KOPT-K1 (cell line): ENCODE results near the gene USP11.
"Not testable (repeated sequence)": the region's sequence is repeated elsewhere in the genome, so short reads cannot be mapped to it uniquely, and the experiment has no call there.

ENCODE experiments used
- H3K27ac ChIP-seq: fragments of 200-600 bp; sonication (generic); 2 replicates; pipeline ENCODE4 v1.5.1; 2016; ENCODE audit warnings: antibody characterized with exemption, mild to moderate bottlenecking, low read depth, low read length; ENCODE audit not compliant: poor library complexity, severe bottlenecking
- H3K36me3 ChIP-seq: fragments of 200-600 bp; sonication (generic); 2 replicates; pipeline ENCODE4 v1.5.1; 2017; ENCODE audit warnings: antibody characterized with exemption, mild to moderate bottlenecking, low read length, moderate library complexity; ENCODE audit not compliant: insufficient read depth
- H3K9me3 ChIP-seq: fragments of 200-600 bp; sonication (generic); 2 replicates; pipeline ENCODE4 v1.5.1; 2017; ENCODE audit warnings: antibody characterized with exemption, low read length, mild to moderate bottlenecking; ENCODE audit not compliant: insufficient read depth, poor library complexity, severe bottlenecking

The USP11 gene

GRCh38 chrX:47241201-47242011 is 8.6 kb downstream of the USP11 start:
- Histone ChIP-seq H3K27ac (no peak overlapping the region), H3K36me3 (peaks cover 75% of the 10 kb centered on the region), H3K9me3 (no peaks in the 10 kb centered on the region)

DNA sequence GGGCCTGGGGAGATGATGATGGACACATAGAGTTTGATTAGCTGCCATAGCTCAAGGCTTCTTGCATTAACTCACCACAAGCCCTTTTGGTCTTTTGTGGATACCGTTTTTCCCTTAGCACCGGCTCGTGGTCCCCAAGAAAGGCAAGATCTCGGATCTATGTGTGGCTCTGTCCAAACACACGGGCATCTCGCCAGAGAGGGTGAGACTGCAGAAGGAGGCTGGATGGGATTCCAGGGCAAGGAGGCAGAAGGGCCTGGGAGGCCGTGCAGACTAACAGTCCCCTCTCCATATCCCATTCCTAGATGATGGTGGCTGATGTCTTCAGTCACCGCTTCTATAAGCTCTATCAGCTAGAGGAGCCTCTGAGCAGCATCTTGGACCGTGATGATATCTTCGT is 9.5 kb downstream of the USP11 start:
- Histone ChIP-seq H3K9me3 (no peaks in the 10 kb centered on the region), H3K27ac (no peak overlapping the region), H3K36me3 (peaks cover 83% of the 10 kb centered on the region)

GRCh38 chrX:47243351-47243750 is 10.5 kb downstream of the USP11 start:
- no peak overlapping the region for H3K27ac ChIP-seq
- H3K36me3 ChIP-seq = peaks cover 92% of the 10 kb centered on the region
- no peaks in the 10 kb centered on the region for H3K9me3 ChIP-seq

- H3K9me3 ChIP-seq = no peaks in the 10 kb centered on the region
- no peak overlapping the region for H3K27ac ChIP-seq
- H3K36me3 ChIP-seq = peaks cover 94% of the 10 kb centered on the region
These were observed 11.9 kb downstream of the USP11 start for GRCh38 chrX:47244676-47245075.

- H3K36me3 ChIP-seq = peaks cover 89% of the 10 kb centered on the region
- no peak overlapping the region for H3K27ac ChIP-seq
- H3K9me3 ChIP-seq = no peaks in the 10 kb centered on the region
These were observed 12.3 kb downstream of the USP11 start for GRCh38 chrX:47245156-47245555.

DNA sequence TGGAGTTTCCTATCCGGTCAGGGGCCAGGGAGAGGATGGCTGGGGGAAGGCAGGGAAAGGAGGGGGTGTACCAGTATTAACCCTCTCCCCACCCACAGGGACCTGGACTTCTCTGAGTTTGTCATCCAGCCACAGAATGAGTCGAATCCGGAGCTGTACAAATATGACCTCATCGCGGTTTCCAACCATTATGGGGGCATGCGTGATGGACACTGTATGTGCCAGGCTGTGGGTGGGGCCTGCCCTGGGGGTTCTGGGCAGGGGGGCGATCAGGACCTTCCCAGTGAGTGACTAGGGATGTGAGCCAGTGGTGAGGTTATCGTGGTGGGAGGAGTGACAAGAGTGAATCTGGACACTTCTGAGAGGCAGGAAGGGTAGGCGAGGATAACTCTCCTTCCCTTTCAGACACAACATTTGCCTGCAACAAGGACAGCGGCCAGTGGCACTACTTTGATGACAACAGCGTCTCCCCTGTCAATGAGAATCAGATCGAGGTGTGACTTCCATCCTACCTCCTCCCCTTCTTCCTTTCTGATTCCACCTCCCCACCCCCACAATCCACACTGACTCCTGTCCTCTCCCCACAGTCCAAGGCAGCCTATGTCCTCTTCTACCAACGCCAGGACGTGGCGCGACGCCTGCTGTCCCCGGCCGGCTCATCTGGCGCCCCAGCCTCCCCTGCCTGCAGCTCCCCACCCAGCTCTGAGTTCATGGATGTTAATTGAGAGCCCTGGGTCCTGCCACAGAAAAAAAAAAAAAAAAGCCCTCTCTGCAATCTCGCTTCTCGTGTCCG is 14.6 kb downstream of the USP11 start:
- H3K9me3 ChIP-seq = no peaks in the 10 kb centered on the region
- peaks cover 67% of the 10 kb centered on the region for H3K36me3 ChIP-seq

GRCh38 chrX:47247999-47248320 is 15.2 kb downstream of the USP11 start:
- H3K36me3 ChIP-seq = peaks cover 62% of the 10 kb centered on the region
- H3K9me3 ChIP-seq = no peaks in the 10 kb centered on the region
- H3K27ac ChIP-seq = no peak overlapping the region

More for the DNA sequence above, 14.6 kb downstream of the USP11 start:
- H3K27ac ChIP-seq = no peak overlapping the region

DNA sequence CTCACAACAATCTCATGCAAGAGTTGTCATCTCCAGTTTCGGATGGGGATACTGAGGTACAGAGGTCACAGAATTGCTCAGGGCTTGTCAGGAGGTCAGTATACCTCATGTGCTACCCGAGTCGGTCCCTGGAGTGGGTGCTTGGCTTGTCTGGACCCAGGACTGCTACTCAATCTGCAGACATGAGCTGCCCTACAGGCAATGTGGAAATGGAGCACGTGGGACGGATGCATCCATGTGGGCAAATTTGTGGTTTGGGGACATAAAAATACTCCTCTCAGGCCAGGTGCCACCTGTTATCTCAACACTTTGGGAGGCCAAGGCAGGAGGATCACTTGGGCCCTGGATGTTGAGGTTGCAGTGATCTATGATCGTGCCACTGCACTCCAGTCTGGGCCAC is 15.8 kb downstream of the USP11 start:
- no peak overlapping the region for H3K27ac ChIP-seq
- H3K36me3 ChIP-seq = peaks cover 58% of the 10 kb centered on the region
- H3K9me3 ChIP-seq = no peaks in the 10 kb centered on the region

DNA sequence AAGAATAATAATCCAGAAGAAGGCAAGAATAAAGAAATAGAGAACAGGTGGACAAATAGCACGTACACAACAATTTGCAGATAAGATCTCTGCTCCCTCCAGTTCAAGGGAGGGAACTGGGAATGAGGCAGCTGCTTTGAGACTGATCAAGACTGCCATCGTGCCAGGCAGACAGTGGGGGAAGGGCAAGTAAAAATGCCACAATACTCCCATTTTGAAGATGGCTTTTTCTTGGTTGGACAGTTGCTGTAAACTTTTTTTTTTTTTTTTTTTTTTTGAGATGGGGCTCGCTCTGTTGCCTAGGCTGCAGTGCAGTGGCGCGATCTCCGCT is 17.2 kb downstream of the USP11 start:
- Histone ChIP-seq H3K27ac (no peak overlapping the region), H3K9me3 (no peaks in the 10 kb centered on the region), H3K36me3 (peaks cover 44% of the 10 kb centered on the region)

- H3K9me3 ChIP-seq, H3K27ac ChIP-seq, H3K36me3 ChIP-seq: not testable (repeated sequence)
These were observed 24.8 kb downstream of the USP11 start for GRCh38 chrX:47257620-47258019.

- Histone ChIP-seq H3K9me3 (no peaks in the 10 kb centered on the region), H3K27ac (no peak overlapping the region), H3K36me3 (no peaks in the 10 kb centered on the region)
These were observed 31.8 kb downstream of the USP11 start for GRCh38 chrX:47264483-47265173.

DNA sequence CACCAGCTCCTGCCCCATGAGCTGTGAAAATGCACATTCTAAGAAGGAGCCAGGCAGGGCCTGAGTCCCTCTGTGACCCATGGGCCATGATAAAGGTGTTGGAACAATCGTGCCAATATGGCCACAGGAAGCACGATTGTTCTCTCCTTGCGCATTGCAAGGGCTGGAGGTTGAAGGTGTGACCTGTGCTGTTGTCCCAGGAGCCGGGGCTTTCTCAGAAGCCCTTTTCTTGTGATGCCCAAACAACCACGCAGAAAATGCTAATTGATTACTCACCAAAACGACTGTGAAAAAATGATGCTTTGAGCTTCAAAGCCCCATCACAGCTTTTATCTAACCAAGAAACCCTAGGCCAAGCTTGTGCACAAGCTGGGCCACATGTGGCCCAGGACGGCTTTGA is 33.8 kb downstream of the USP11 start:
- no peak overlapping the region for H3K27ac ChIP-seq
- no peaks in the 10 kb centered on the region for H3K9me3 ChIP-seq
- no peaks in the 10 kb centered on the region for H3K36me3 ChIP-seq

DNA sequence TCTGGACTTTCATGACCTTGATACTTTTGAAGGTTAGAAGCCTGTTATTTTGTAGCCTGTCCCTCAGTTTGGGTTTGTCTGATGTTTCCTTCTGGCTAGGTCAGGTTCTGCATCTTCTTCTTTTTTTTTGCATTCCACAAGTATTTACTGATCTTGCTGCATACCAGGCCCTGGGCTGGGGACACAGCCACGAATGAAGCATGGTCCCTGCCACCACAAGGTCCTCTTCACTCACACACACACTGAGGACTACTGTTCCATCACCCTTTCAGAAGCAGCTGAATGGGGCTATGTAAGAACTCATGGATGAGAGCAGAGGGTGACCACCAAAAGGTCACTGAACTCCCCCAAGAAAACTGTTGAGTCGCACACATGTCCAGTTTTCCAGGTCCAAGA is 39.2 kb downstream of the USP11 start:
- Histone ChIP-seq H3K9me3 (no peaks in the 10 kb centered on the region), H3K27ac (no peak overlapping the region), H3K36me3 (no peaks in the 10 kb centered on the region)

DNA sequence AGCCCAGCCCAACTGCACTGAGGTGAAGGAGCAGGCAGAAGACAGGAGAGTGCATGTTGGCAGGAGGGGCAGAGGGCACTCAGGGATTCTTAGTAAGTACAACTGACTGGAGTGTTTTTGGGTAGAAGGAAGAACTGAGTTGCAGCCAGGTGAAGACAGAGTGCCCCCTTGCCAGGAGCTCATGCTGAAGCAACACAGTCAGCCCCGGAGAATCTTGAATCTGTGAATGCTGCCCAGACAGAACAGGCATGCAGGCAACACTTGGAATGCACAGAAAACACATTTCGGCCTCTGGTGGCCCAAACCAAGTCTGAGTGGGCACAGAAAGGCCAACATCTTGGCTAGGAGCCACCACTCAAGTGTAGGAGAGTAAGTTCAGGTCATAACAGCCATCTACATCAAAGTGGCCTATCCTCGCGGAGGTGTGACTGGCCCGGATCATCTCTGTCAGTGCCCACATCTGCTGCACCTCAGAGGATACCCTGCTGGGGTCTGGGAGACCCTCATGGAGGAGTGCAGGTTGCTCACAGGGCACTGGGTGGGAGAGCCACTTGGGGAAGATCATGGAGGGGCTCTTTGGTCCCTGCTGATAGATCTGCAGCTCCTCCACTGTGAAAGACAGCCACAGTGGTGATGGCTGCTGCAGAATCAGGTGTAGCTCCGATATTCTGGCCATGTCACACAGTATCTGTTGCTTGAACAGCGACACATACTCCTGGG is 40.4 kb downstream of the USP11 start:
- Histone ChIP-seq H3K9me3 (no peaks in the 10 kb centered on the region), H3K27ac (no peak overlapping the region), H3K36me3 (no peaks in the 10 kb centered on the region)

DNA sequence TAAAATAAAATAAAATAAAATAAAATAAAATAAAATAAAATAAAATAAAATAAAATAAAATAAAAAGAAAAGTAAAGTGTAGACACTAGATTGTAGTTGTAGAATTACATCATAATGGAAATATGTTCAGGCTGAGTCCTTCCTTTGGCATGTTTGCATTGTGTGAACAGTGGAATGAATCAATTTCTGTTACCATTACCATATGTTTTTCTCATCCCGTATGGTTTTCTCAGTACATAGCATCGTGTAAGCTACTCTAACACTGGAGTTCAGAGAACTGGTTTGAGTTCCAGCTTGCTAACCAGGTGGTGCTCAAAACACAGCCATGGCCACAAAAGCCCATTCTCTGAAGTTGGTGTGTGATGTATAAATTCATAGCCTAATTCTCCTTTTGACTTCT is 45.9 kb downstream of the USP11 start:
- no peaks in the 10 kb centered on the region for H3K9me3 ChIP-seq
- H3K27ac ChIP-seq = no peak overlapping the region
- H3K36me3 ChIP-seq = no peaks in the 10 kb centered on the region
